Prostate gland (tissue), 2 donors: Measurements from ENCODE around the gene NTN5. TPM values are rescaled to one million over a fixed set of nuclear protein-coding genes. Genes with fewer than 3 reads are reported as not detected.

Experiments
- DNase-seq: peaks from one replicate; pipeline ENCODE4 v3.0.0-alpha.2; 2019; ENCODE audit warnings: low spot score
- H3K27ac ChIP-seq, 2 donors: fragments of 200-600 bp; sonication (generic); 2 replicates each; pipeline ENCODE4 v1.5.1; 2017 to 2019
- H3K27me3 ChIP-seq: fragments of 200-600 bp; sonication (generic); replicated peaks from 2 replicates; pipeline ENCODE4 v1.5.1; 2019; ENCODE audit not compliant: insufficient read depth
- H3K36me3 ChIP-seq, 2 donors: fragments of 200-600 bp; sonication (generic); 1 replicate in 1 of 2; 2 replicates in 1 of 2; pipeline versions ENCODE4 v1.5.1 to v1.8.1; 2017 to 2019
- H3K4me1 ChIP-seq: fragments of 200-600 bp; sonication (generic); replicated peaks from 2 replicates; pipeline ENCODE4 v1.5.1; 2019
- H3K4me3 ChIP-seq, 2 donors: fragments of 200-600 bp; sonication (generic); 2 replicates each; pipeline ENCODE4 v1.5.1; 2017 to 2019
- H3K9me3 ChIP-seq: fragments of 200-600 bp; sonication (generic); 2 replicates; pipeline ENCODE4 v1.5.1; 2017
- POLR2A ChIP-seq: fragments of 450-650 bp; IDR thresholded peaks from one replicate; pipeline ENCODE4 v1.6.1; 2016; ENCODE audit warnings: antibody characterized with exemption, mild to moderate bottlenecking
- POLR2AphosphoS5 ChIP-seq: sonication (generic); formaldehyde crosslinking; IDR thresholded peaks from one replicate; pipeline ENCODE4 v1.6.1; 2017; ENCODE audit warnings: antibody characterized with exemption
- whole genome bisulfite sequencing: methylation state at CpG from one replicate; pipeline ENCODE4 v1.1.5; 2018; 5-methylcytosine and 5-hydroxymethylcytosine counted together
- intact Hi-C: fragments of 100-400 bp; cut with DNase I; formaldehyde crosslinking; loops from one replicate; pipeline ENCODE4 v1.14.2; 2022
- total RNA-seq, 2 donors: library from RNA; depleted of rRNA; stranded (reverse); fragments of >200 nt; gene quantifications; one replicate each; pipeline ENCODE4 v1.1.0, GENCODE V29; 2016
- TF ChIP-seq, protein P1 (sequence below), 4 experiments: fragments of 200-600 bp in 2 of 4; fragments of 450-650 bp in 2 of 4; sonication (generic) in 2 of 4; IDR thresholded peaks; 1 replicate in 3 of 4; 2 replicates in 1 of 4; pipeline ENCODE4 v1.5.1; 2016 to 2019; ENCODE audit warnings: antibody characterized with exemption in 4 of 4, mild to moderate bottlenecking in 2 of 4, moderate library complexity in 2 of 4

Gene NTN5
- total RNA-seq, 2 donors from 2014 or later, result 0.91 to 2.6 TPM

- no peak for TF ChIP-seq POLR2AphosphoS5
- no peak for TF ChIP-seq POLR2A
- TF ChIP-seq, protein P1, sequence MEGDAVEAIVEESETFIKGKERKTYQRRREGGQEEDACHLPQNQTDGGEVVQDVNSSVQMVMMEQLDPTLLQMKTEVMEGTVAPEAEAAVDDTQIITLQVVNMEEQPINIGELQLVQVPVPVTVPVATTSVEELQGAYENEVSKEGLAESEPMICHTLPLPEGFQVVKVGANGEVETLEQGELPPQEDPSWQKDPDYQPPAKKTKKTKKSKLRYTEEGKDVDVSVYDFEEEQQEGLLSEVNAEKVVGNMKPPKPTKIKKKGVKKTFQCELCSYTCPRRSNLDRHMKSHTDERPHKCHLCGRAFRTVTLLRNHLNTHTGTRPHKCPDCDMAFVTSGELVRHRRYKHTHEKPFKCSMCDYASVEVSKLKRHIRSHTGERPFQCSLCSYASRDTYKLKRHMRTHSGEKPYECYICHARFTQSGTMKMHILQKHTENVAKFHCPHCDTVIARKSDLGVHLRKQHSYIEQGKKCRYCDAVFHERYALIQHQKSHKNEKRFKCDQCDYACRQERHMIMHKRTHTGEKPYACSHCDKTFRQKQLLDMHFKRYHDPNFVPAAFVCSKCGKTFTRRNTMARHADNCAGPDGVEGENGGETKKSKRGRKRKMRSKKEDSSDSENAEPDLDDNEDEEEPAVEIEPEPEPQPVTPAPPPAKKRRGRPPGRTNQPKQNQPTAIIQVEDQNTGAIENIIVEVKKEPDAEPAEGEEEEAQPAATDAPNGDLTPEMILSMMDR (IDR thresholded peaks at IDR 0.05), result no peak
- intact Hi-C loops, result loop anchor here (10.0 kb wide), 1 partner anchor 60 kb away; no protein-coding TSS in a partner anchor
- H3K4me1 ChIP-seq, result no peaks in the 10 kb centered on the region
These were observed 1.5 kb upstream of the NTN5 start for GRCh38 chr19:48674216-48674809.

DNA sequence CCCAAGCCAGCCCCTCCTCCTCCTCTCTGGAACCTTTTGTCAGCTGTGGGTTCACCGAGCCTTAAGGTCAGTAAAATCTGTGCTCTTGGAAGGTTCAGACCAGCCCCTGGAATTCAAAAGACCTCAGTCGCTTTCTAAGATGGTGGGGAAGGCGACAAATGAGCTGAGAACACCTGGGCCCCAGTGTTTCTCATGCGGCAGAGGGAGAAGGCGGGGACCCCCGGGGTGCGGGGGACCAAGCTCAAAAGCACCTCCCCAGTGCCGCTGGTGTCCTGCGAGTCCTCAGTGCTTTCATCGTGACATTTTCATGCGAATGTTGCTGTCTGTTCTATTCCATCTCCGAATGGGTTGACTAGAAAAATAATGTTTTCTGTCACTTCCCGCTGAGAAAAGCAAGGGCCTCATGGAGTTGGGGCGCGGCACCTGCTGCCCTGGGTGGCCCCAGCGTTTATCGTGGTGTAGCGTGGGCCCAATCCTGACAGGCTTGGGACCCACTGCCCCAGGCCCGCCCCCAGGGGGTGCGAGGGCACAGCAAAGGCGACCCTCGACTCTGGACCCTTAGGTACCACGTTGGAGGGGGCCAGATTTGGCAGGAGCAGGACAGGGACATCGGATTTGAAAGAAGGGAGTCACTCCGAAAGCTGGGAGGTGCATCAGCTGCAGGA lies 751 bp upstream of the NTN5 start:
- TF ChIP-seq POLR2A, result no peak
- TF ChIP-seq, protein P1 (IDR thresholded peaks at IDR 0.05), result no peak
- TF ChIP-seq POLR2AphosphoS5, result no peak
- H3K27ac ChIP-seq, result no peak overlapping the region
- DNase-seq, result no peak
- H3K9me3 ChIP-seq, result no peaks in the 10 kb centered on the region
- no peaks in the 10 kb centered on the region for H3K36me3 ChIP-seq
- intact Hi-C loops, result loop anchor here (10.0 kb wide), 1 partner anchor 61 kb away; no protein-coding TSS in a partner anchor
- no peaks in the 10 kb centered on the region for H3K4me1 ChIP-seq
- no peak overlapping the region for H3K4me3 ChIP-seq
- H3K27me3 ChIP-seq, result no peaks in the 10 kb centered on the region
- WGBS, result 81% methylated on average over 25 of the region's 25 CpGs

More at GRCh38 chr19:48674216-48674809, 1.5 kb upstream of the NTN5 start:
- no peak overlapping the region for H3K27ac ChIP-seq
- H3K36me3 ChIP-seq, result no peaks in the 10 kb centered on the region
- H3K9me3 ChIP-seq, result no peaks in the 10 kb centered on the region
- H3K4me3 ChIP-seq, result no peak overlapping the region
- 88% methylated on average over 19 of the region's 19 CpGs for WGBS
- H3K27me3 ChIP-seq, result no peaks in the 10 kb centered on the region
- no peak for DNase-seq

DNA sequence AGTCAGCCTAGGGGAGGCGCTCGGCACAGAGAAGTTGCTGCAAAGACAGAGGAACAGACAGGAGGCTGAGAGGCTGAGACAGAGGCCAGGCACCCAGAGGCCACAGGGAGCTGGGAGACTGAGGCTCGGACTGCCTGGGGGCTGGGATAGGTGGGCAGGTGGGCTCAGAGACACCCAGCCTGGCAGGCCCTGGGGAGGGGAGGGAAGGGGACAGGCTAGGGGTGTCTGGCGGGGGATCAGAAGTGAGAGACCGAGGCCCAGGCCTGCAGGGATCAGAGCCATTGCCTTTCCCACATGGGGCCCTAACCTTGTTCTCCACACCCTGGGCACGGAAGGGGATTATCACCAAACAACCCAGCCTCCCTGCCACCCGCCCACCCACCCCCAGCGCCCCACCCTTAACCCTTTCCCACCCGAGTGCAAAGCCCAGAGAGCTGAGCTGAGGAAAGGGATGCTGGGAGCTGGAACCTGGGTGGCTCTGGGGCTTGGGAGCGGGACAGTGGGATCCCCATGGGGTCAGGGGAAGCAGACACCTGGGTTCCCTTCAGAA lies 1.3 kb downstream of the NTN5 start:
- 78% methylated on average over 8 of the region's 10 CpGs for WGBS
- Histone ChIP-seq H3K9me3 (no peaks in the 10 kb centered on the region), H3K27ac (no peak overlapping the region), H3K4me3 (no peak overlapping the region), H3K4me1 (no peaks in the 10 kb centered on the region), H3K27me3 (no peaks in the 10 kb centered on the region), H3K36me3 (no peaks in the 10 kb centered on the region)
- no peak for DNase-seq
- intact Hi-C loops, result loop anchor here (10.0 kb wide), 1 partner anchor 63 kb away; no protein-coding TSS in a partner anchor
- TF ChIP-seq POLR2AphosphoS5, result no peak
- TF ChIP-seq POLR2A, result no peak
- TF ChIP-seq, protein P1 (IDR thresholded peaks at IDR 0.05), result no peak

- no peak for DNase-seq
- no peaks in the 10 kb centered on the region for H3K9me3 ChIP-seq
- no peak overlapping the region for H3K4me3 ChIP-seq
- 81% methylated on average over 21 of the region's 21 CpGs for WGBS
- TF ChIP-seq, protein P1 (IDR thresholded peaks at IDR 0.05), result no peak
- TF ChIP-seq POLR2A (no peak), POLR2AphosphoS5 (no peak)
- no peak overlapping the region for H3K27ac ChIP-seq
- no peaks in the 10 kb centered on the region for H3K27me3 ChIP-seq
- H3K4me1 ChIP-seq, result no peaks in the 10 kb centered on the region
- intact Hi-C loops, result loop anchor here (10.0 kb wide), 1 partner anchor 64 kb away; no protein-coding TSS in a partner anchor
- no peaks in the 10 kb centered on the region for H3K36me3 ChIP-seq
These were observed 1.9 kb downstream of the NTN5 start for GRCh38 chr19:48670699-48671445.
